GM23338 (cell line): ENCODE results near the gene MVB12B. TPM values are rescaled to one million over a fixed set of nuclear protein-coding genes. Genes with fewer than 3 reads are reported as not detected.

ENCODE experiments used
- ATAC-seq: fragments of 200-7000 bp; cut with Tn5 transposase; 3 replicates; pipeline ENCODE4 v1.9.1; 2020
- DNase-seq: peaks from one replicate; pipeline ENCODE4 v3.0.0-alpha.2; 2015; ENCODE audit warnings: low spot score
- H2AFZ ChIP-seq: fragments of 200-600 bp; sonication (generic); 2 replicates; pipeline ENCODE4 v1.8.0; 2016; ENCODE audit warnings: antibody characterized with exemption, mild to moderate bottlenecking, moderate library complexity
- H3F3A ChIP-seq: fragments of 200-600 bp; sonication (generic); replicated peaks from 2 replicates; pipeline ENCODE4 v1.8.0; 2017; ENCODE audit warnings: antibody characterized with exemption, mixed run types, low read depth
- H3K27ac ChIP-seq: fragments of 200-600 bp; sonication (generic); 2 replicates; pipeline ENCODE4 v1.6.1; 2016; ENCODE audit warnings: low read depth
- H3K27me3 ChIP-seq: fragments of 200-600 bp; sonication (generic); 2 replicates; pipeline ENCODE4 v1.8.0; 2016; ENCODE audit warnings: mild to moderate bottlenecking, mixed run types, moderate library complexity; ENCODE audit not compliant: insufficient read depth
- H3K36me3 ChIP-seq: fragments of 200-600 bp; sonication (generic); 2 replicates; pipeline ENCODE4 v1.8.0; 2016; ENCODE audit warnings: mild to moderate bottlenecking; ENCODE audit not compliant: insufficient read depth
- H3K4me1 ChIP-seq: fragments of 200-600 bp; sonication (generic); 2 replicates; pipeline ENCODE4 v1.8.0; 2016; ENCODE audit warnings: mild to moderate bottlenecking, moderate library complexity; ENCODE audit not compliant: insufficient read depth
- H3K4me2 ChIP-seq: fragments of 200-600 bp; sonication (generic); 2 replicates; pipeline ENCODE4 v1.7.1; 2017; ENCODE audit warnings: mixed run types
- H3K4me3 ChIP-seq: fragments of 200-600 bp; sonication (generic); 2 replicates; pipeline ENCODE4 v1.6.1; 2016; ENCODE audit warnings: mixed run types
- H3K79me2 ChIP-seq: fragments of 200-600 bp; sonication (generic); replicated peaks from 2 replicates; pipeline ENCODE4 v1.8.0; 2017; ENCODE audit warnings: mild to moderate bottlenecking; ENCODE audit not compliant: insufficient read depth
- H3K9me2 ChIP-seq: fragments of 200-600 bp; sonication (generic); 2 replicates; pipeline ENCODE4 v1.8.0; 2017; ENCODE audit not compliant: insufficient read depth
- H4K20me1 ChIP-seq: fragments of 200-600 bp; sonication (generic); replicated peaks from 2 replicates; pipeline ENCODE4 v1.8.0; 2017; ENCODE audit warnings: mild to moderate bottlenecking; ENCODE audit not compliant: insufficient read depth
- H3K27ac Mint-ChIP-seq: 2 replicates; pipeline ENCODE4 v1.8.0; 2020; ENCODE audit warnings: inconsistent platforms, mild to moderate bottlenecking, moderate library complexity, mixed read lengths
- H3K27me3 Mint-ChIP-seq: 3 replicates; pipeline ENCODE4 v1.8.0; 2022; ENCODE audit warnings: low read depth, mild to moderate bottlenecking, moderate library complexity, mixed read lengths, inconsistent platforms; ENCODE audit not compliant: insufficient read depth, poor library complexity
- H3K36me3 Mint-ChIP-seq: 3 replicates; pipeline ENCODE4 v1.8.0; 2021; ENCODE audit warnings: low read depth, mild to moderate bottlenecking, inconsistent platforms, moderate library complexity, mixed read lengths
- H3K4me1 Mint-ChIP-seq: 3 replicates; pipeline ENCODE4 v1.8.0; 2020; ENCODE audit warnings: mild to moderate bottlenecking, inconsistent platforms, mixed read lengths
- H3K4me3 Mint-ChIP-seq: 3 replicates; pipeline ENCODE4 v1.8.0; 2021; ENCODE audit warnings: moderate library complexity, mild to moderate bottlenecking, inconsistent platforms, mixed read lengths
- H3K9me3 Mint-ChIP-seq: 3 replicates; pipeline ENCODE4 v1.8.0; 2020; ENCODE audit warnings: moderate library complexity, mild to moderate bottlenecking, inconsistent platforms, mixed read lengths
- CREB1 ChIP-seq: fragments of 250-450 bp; sonication (Bioruptor Pico); IDR thresholded peaks from 2 replicates; pipeline ENCODE4 v1.5.0; 2020; ENCODE audit warnings: low read depth, mild to moderate bottlenecking, moderate library complexity
- CTCF ChIP-seq, 2 experiments: fragments of 200-600 bp in 1 of 2; sonication (generic) in 1 of 2; conservative IDR thresholded peaks; 2 replicates each; pipeline versions ENCODE4 v1.5.1 to v1.6.1; 2016 to 2017; ENCODE audit warnings: antibody characterized with exemption in 2 of 2, low read depth in 2 of 2, mild to moderate bottlenecking in 2 of 2, moderate library complexity in 1 of 2
- EZH2 ChIP-seq: fragments of 200-600 bp; sonication (generic); IDR thresholded peaks from one replicate; pipeline ENCODE4 v1.8.0; 2017; ENCODE audit warnings: antibody characterized with exemption, mild to moderate bottlenecking, low read depth; ENCODE audit not compliant: unreplicated experiment
- EZH2phosphoT487 ChIP-seq: fragments of 200-600 bp; sonication (generic); IDR thresholded peaks from one replicate; pipeline ENCODE4 v1.8.1; 2018; ENCODE audit warnings: antibody characterized with exemption; ENCODE audit not compliant: unreplicated experiment
- JUNB ChIP-seq: IDR thresholded peaks from one replicate; pipeline ENCODE4 v1.6.1; 2016; ENCODE audit warnings: antibody characterized with exemption; ENCODE audit not compliant: unreplicated experiment
- NANOG ChIP-seq: IDR thresholded peaks from 2 replicates; pipeline ENCODE4 v1.6.1; 2016; ENCODE audit warnings: antibody characterized with exemption, borderline replicate concordance
- POLR2AphosphoS5 ChIP-seq: IDR thresholded peaks from 2 replicates; pipeline ENCODE4 v1.6.1; 2016; ENCODE audit warnings: antibody characterized with exemption, low read depth
- REST ChIP-seq: IDR thresholded peaks from one replicate; pipeline ENCODE4 v1.6.1; 2018; ENCODE audit warnings: antibody characterized with exemption; ENCODE audit not compliant: unreplicated experiment
- STAT1 ChIP-seq: IDR thresholded peaks from one replicate; pipeline ENCODE4 v1.6.1; 2016; ENCODE audit warnings: antibody characterized with exemption; ENCODE audit not compliant: unreplicated experiment
- ZNF114 ChIP-seq: fragments of 250-450 bp; sonication (Bioruptor Pico); IDR thresholded peaks from 2 replicates; pipeline ENCODE4 v1.5.0; 2020; ENCODE audit warnings: mild to moderate bottlenecking, moderate library complexity
- ZNF331 ChIP-seq: fragments of 250-450 bp; sonication (Bioruptor Pico); IDR thresholded peaks from 2 replicates; pipeline ENCODE4 v1.5.0; 2020; ENCODE audit warnings: low read depth, mild to moderate bottlenecking, moderate library complexity
- polyA plus RNA-seq: library from polyadenylated mRNA; unstranded; fragments of >200 nt; fragmentation: Nextera tagmentation; extraction: Ambion mirVana; gene quantifications from 2 replicates; pipeline ENCODE4 v1.2.1, GENCODE V29; 2016
- total RNA-seq: library from RNA; depleted of rRNA; stranded (reverse); fragments of >200 nt; shearing (Covaris generic); gene quantifications from 2 replicates; pipeline ENCODE4 v1.2.3, GENCODE V29; 2014
- TF ChIP-seq, protein P1 (sequence below): IDR thresholded peaks from 2 replicates; pipeline ENCODE4 v1.6.1; 2016; ENCODE audit warnings: antibody characterized with exemption

MVB12B gene
- total and polyA plus RNA-seq, 2 experiments from 2014 or later = 1.9 to 6.6 TPM

- TF ChIP-seq EZH2 (no peak), JUNB (no peak), REST (no peak), POLR2AphosphoS5 (no peak), CTCF (conservative IDR thresholded peaks at IDR 0.05; ENCODE audit: low read depth in 2 of 2) (no peak), ZNF114 (CRISPR knock-in tag) (no peak)
Measured at GRCh38 chr9:126417684-126418083, 91.1 kb downstream of the MVB12B start (continued).

DNA sequence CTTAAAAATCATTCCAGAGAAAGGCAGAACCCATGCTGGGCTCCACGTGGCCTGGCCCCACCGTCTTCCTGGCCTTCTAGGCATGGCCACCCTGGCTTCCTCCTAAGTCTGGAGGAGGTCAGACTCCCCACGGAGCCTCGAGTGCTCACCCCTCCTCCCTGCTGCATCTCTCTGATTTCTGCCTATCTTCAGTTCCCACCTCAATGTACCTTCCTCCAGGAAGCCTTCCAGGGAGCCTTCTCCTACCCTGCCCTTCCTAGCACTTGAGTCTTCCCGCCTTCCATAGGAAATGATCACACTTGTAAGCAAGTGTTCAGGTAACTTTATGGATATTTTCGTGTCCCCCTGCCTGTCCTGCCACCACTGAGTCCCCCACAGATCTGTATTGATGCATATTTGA, 92.0 kb downstream of the MVB12B start:
- DNase-seq (no peak), ATAC-seq (no peak)
- H3K79me2 ChIP-seq = no peaks in the 10 kb centered on the region
- Mint-ChIP-seq H3K27ac (no peak overlapping the region), H3K4me3 (no peak overlapping the region), H3K4me1 (peaks cover 46% of the 10 kb centered on the region), H3K36me3 (no peaks in the 10 kb centered on the region), H3K27me3 (peaks cover 3% of the 10 kb centered on the region), H3K9me3 (no peaks in the 10 kb centered on the region)
- H3K36me3 ChIP-seq = no peaks in the 10 kb centered on the region; the same call in 1 of the 2 replicates
- H3K4me1 ChIP-seq = peaks cover 11% of the 10 kb centered on the region
- H3F3A ChIP-seq = no peaks in the 10 kb centered on the region
- no peaks in the 10 kb centered on the region for H3K9me2 ChIP-seq
- H4K20me1 ChIP-seq = no peaks in the 10 kb centered on the region
- no peak overlapping the region for H2AFZ ChIP-seq
- no peaks in the 10 kb centered on the region for H3K27me3 ChIP-seq
- no peak overlapping the region for H3K4me2 ChIP-seq
- no peak overlapping the region for H3K27ac ChIP-seq
- no peak overlapping the region for H3K4me3 ChIP-seq
- TF ChIP-seq CTCF (conservative IDR thresholded peaks at IDR 0.05; ENCODE audit: low read depth in 2 of 2) = no peak
- no peak for TF ChIP-seq EZH2
- no peak for TF ChIP-seq JUNB
- TF ChIP-seq NANOG = no peak
- TF ChIP-seq EZH2phosphoT487 = no peak
- TF ChIP-seq ZNF114 (CRISPR knock-in tag) = no peak
- TF ChIP-seq, protein P1, sequence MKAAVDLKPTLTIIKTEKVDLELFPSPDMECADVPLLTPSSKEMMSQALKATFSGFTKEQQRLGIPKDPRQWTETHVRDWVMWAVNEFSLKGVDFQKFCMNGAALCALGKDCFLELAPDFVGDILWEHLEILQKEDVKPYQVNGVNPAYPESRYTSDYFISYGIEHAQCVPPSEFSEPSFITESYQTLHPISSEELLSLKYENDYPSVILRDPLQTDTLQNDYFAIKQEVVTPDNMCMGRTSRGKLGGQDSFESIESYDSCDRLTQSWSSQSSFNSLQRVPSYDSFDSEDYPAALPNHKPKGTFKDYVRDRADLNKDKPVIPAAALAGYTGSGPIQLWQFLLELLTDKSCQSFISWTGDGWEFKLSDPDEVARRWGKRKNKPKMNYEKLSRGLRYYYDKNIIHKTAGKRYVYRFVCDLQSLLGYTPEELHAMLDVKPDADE = no peak
- TF ChIP-seq POLR2AphosphoS5 = no peak
- TF ChIP-seq STAT1 = no peak
- no peak for TF ChIP-seq ZNF331 (CRISPR knock-in tag)
- no peak for TF ChIP-seq REST
- no peak for TF ChIP-seq CREB1 (CRISPR knock-in tag)
